ENCODE measurements around the gene LHX3. TPM values are rescaled to one million over a fixed set of nuclear protein-coding genes. Genes with fewer than 3 reads are reported as not detected.

The LHX3 gene
- total and polyA plus RNA-seq, 2 of the 8 experiments (the other 6 are each of a cell fraction or from before 2014, with no cell fraction given), result 0.02 TPM; not detected in 1

GRCh38 chr9:136163248-136163850 lies 41.6 kb downstream of the LHX3 start:
- no peak overlapping the region for H3K27ac ChIP-seq (ENCODE audit: low read depth, low read length)
- FAIRE-seq, result no peak
- POLR2A ChIA-PET (ENCODE audit: partially characterized antibody), result no interaction called here
- TF ChIP-seq BCL11A (IDR thresholded peaks at IDR 0.05; ENCODE audit: low read depth in 2 of 2, low read length in 2 of 2), result no peak
- TF ChIP-seq RAD21 (IDR thresholded peaks at IDR 0.05 in 1 of 2, conservative IDR thresholded peaks at IDR 0.05 in 1 of 2; ENCODE audit: low read depth in 2 of 2, low read length in 2 of 2), result no peak
- TF ChIP-seq SP1 (IDR thresholded peaks at IDR 0.05; ENCODE audit: low read depth, low read length), result no peak
- no peak for TF ChIP-seq SRF (IDR thresholded peaks at IDR 0.05; ENCODE audit: low read depth, low read length)
- no peak for TF ChIP-seq MAX (IDR thresholded peaks at IDR 0.05)
- no peak for TF ChIP-seq ASH2L (IDR thresholded peaks at IDR 0.05; ENCODE audit: low read length)
- TF ChIP-seq SIN3A (conservative IDR thresholded peaks at IDR 0.05 in 1 of 2, IDR thresholded peaks at IDR 0.05 in 1 of 2; ENCODE audit: low read depth in 1 of 2, low read length in 2 of 2), result no peak
- no peak for TF ChIP-seq ATF3 (IDR thresholded peaks at IDR 0.05; ENCODE audit: insufficient read depth, low read depth, low read length)
- TF ChIP-seq TAF7 (optimal IDR thresholded peaks at IDR 0.05; ENCODE audit: borderline replicate concordance, low read depth, low read length), result no peak

More at GRCh38 chr9:136163248-136163850, 41.6 kb downstream of the LHX3 start:
- H2BK120ac ChIP-seq (replicated peaks; ENCODE audit: low read depth, low read length), result no peak overlapping the region
- no peak overlapping the region for H3K18ac ChIP-seq (ENCODE audit: extremely low read depth, low read length)
- DNase-seq (ENCODE audit: low read depth in 1 of 2, low spot score in 2 of 2), result no peak
- no peak overlapping the region for H2AK5ac ChIP-seq (ENCODE audit: low read depth, low read length)
- H3K4me1 ChIP-seq (replicated peaks in 1 of 4; ENCODE audit: control insufficient read depth in 3 of 4, insufficient read depth in 4 of 4, low read length in 3 of 4), result peaks cover 0 to 9% (median 2%) of the 10 kb centered on the region in 4 experiments; a peak in 2 of 7 replicates
- H2BK5ac ChIP-seq (ENCODE audit: low read depth, low read length), result no peak overlapping the region
- no peak overlapping the region for H3K4me3 ChIP-seq (ENCODE audit: extremely low read depth in 1 of 4, insufficient read depth in 2 of 4, low read depth in 3 of 4, low read length in 4 of 4)
- no peak overlapping the region for H2AFZ ChIP-seq (ENCODE audit: low read length)
- no peak overlapping the region for H3K14ac ChIP-seq (ENCODE audit: insufficient read length)
- no peaks in the 10 kb centered on the region for H3K36me3 ChIP-seq (ENCODE audit: control insufficient read depth in 2 of 4, insufficient read depth in 4 of 4, low read length in 3 of 4)
- 88% methylated on average over 1 of the region's 1 CpG; no CpG with 5 or more reads in 1 of the 2 experiments for WGBS, 2 experiments (ENCODE audit: extremely low coverage in 1 of 2, insufficient coverage in 1 of 2, insufficient read length in 1 of 2, insufficient replicate concordance in 2 of 2, low coverage in 1 of 2, low lambda C conversion rate in 2 of 2, missing lambda C conversion rate in 1 of 2)
- H3K9me3 ChIP-seq (ENCODE audit: insufficient read depth in 2 of 2, low read depth in 1 of 2, low read length in 1 of 2), result no peaks in the 10 kb centered on the region
- no peaks in the 10 kb centered on the region for H3K79me2 ChIP-seq (ENCODE audit: control insufficient read depth in 1 of 2, insufficient read depth in 2 of 2, low read length in 2 of 2)
- H4K8ac ChIP-seq (ENCODE audit: extremely low read depth, insufficient read depth, low read length), result no peak overlapping the region
- H4K20me1 ChIP-seq (replicated peaks in 1 of 2; ENCODE audit: control insufficient read depth in 1 of 2, insufficient read depth in 2 of 2, low read length in 2 of 2), result no peaks in the 10 kb centered on the region
- CTCF ChIA-PET (ENCODE audit: partially characterized antibody), result interaction anchor here (0.6 to 1.8 kb wide), 4 partner anchors 8 to 120 kb away, joined by 3 to 5 read pairs (median 3); no protein-coding TSS in a partner anchor
- no peak overlapping the region for H3K4me2 ChIP-seq (ENCODE audit: insufficient read depth in 1 of 2, low read depth in 2 of 2, low read length in 2 of 2)
- no peak overlapping the region for H4K5ac ChIP-seq (ENCODE audit: insufficient read length, low read depth, low read length)
- no peak overlapping the region for H3K4ac ChIP-seq (replicated peaks; ENCODE audit: insufficient read length, low read depth, low read length)
- H3K9ac ChIP-seq (replicated peaks in 1 of 4; ENCODE audit: extremely low read depth in 1 of 4, low read depth in 3 of 4, low read length in 3 of 4), result no peak overlapping the region
- no peaks in the 10 kb centered on the region for H3K27me3 ChIP-seq (replicated peaks in 1 of 4; ENCODE audit: control insufficient read depth in 3 of 4, extremely low read depth in 1 of 4, insufficient read depth in 3 of 4, low read length in 3 of 4)
- H3K23ac ChIP-seq (ENCODE audit: insufficient read length), result no peak overlapping the region
- no peaks in the 10 kb centered on the region for H3K79me1 ChIP-seq (ENCODE audit: low read depth, low read length)
- no peak overlapping the region for H3K56ac ChIP-seq (replicated peaks; ENCODE audit: insufficient read length, low read depth, low read length)
- H4K91ac ChIP-seq (replicated peaks; ENCODE audit: insufficient read length, low read length), result no peak overlapping the region
- H3K23me2 ChIP-seq (ENCODE audit: low read depth, low read length), result no peaks in the 10 kb centered on the region
- H2BK12ac ChIP-seq (ENCODE audit: low read depth, low read length), result no peak overlapping the region
- H2BK20ac ChIP-seq (ENCODE audit: low read length), result no peak overlapping the region
- H2BK15ac ChIP-seq (ENCODE audit: low read length), result no peak overlapping the region

Measured in H1 (cell line).